H9 (cell line): ENCODE results near the gene ATAD1. TPM values are rescaled to one million over a fixed set of nuclear protein-coding genes. Genes with fewer than 3 reads are reported as not detected.

Experiments
- DNase-seq: peaks from one replicate; pipeline ENCODE4 v3.0.0-alpha.2; 2017
- H2AFZ ChIP-seq: one replicate; pipeline ENCODE4 v1.6.1; 2013; ENCODE audit warnings: mild to moderate bottlenecking, low read length, control low read depth, moderate library complexity
- H2AK5ac ChIP-seq: 2 replicates; pipeline ENCODE4 v1.6.1; 2013; ENCODE audit warnings: low read length, control low read depth, mixed read lengths; ENCODE audit not compliant: insufficient read length
- H2BK120ac ChIP-seq: one replicate; pipeline ENCODE4 v1.6.1; 2013; ENCODE audit warnings: low read depth, mild to moderate bottlenecking, low read length, control low read depth, inconsistent platforms; ENCODE audit not compliant: poor library complexity, severe bottlenecking
- H2BK12ac ChIP-seq: 2 replicates; pipeline ENCODE4 v1.6.1; 2013; ENCODE audit warnings: low read length, control low read depth, mixed read lengths, low read depth; ENCODE audit not compliant: insufficient read length
- H2BK15ac ChIP-seq: 2 replicates; pipeline ENCODE4 v1.6.1; 2013; ENCODE audit warnings: low read depth, low read length, control low read depth
- H2BK20ac ChIP-seq: one replicate; pipeline ENCODE4 v1.6.1; 2013; ENCODE audit warnings: low read depth, mild to moderate bottlenecking, low read length, control low read depth, inconsistent platforms; ENCODE audit not compliant: poor library complexity, severe bottlenecking
- H2BK5ac ChIP-seq: 2 replicates; pipeline ENCODE4 v1.6.1; 2013; ENCODE audit warnings: low read length, control low read depth, mixed read lengths; ENCODE audit not compliant: insufficient read length
- H3K14ac ChIP-seq: 2 replicates; pipeline ENCODE4 v1.6.1; 2013; ENCODE audit warnings: low read length, control low read depth; ENCODE audit not compliant: insufficient read depth
- H3K18ac ChIP-seq: 2 replicates; pipeline ENCODE4 v1.6.1; 2013; ENCODE audit warnings: low read depth, mild to moderate bottlenecking, mixed read lengths, low read length, control low read depth; ENCODE audit not compliant: insufficient read length
- H3K23ac ChIP-seq: 2 replicates; pipeline ENCODE4 v1.6.1; 2013; ENCODE audit warnings: low read length, control low read depth, mixed read lengths, low read depth; ENCODE audit not compliant: insufficient read length
- H3K23me2 ChIP-seq: 2 replicates; pipeline ENCODE4 v1.6.1; 2013; ENCODE audit warnings: low read depth, mild to moderate bottlenecking, mixed read lengths, low read length, control low read depth; ENCODE audit not compliant: insufficient read length, poor library complexity, severe bottlenecking
- H3K27ac ChIP-seq: 2 replicates; pipeline ENCODE4 v1.5.1; 2013; ENCODE audit warnings: low read length, control low read depth, mixed read lengths, low read depth; ENCODE audit not compliant: insufficient read length
- H3K27me3 ChIP-seq: 2 replicates; pipeline ENCODE4 v1.6.1; 2013; ENCODE audit warnings: low read length, control low read depth, inconsistent platforms; ENCODE audit not compliant: insufficient read depth
- H3K4ac ChIP-seq: 2 replicates; pipeline ENCODE4 v1.6.1; 2013; ENCODE audit warnings: low read depth, mild to moderate bottlenecking, control low read depth, inconsistent platforms, low read length, moderate library complexity
- H3K4me1 ChIP-seq: 2 replicates; pipeline ENCODE4 v1.6.1; 2013; ENCODE audit warnings: low read length, control low read depth, inconsistent platforms; ENCODE audit not compliant: insufficient read depth
- H3K4me2 ChIP-seq: 2 replicates; pipeline ENCODE4 v1.6.1; 2013; ENCODE audit warnings: low read length, control low read depth, mixed read lengths; ENCODE audit not compliant: insufficient read length, insufficient read depth
- H3K56ac ChIP-seq: 2 replicates; pipeline ENCODE4 v1.6.1; 2013; ENCODE audit warnings: low read depth, mild to moderate bottlenecking, mixed read lengths, low read length, control low read depth; ENCODE audit not compliant: insufficient read length
- H3K79me1 ChIP-seq: 2 replicates; pipeline ENCODE4 v1.6.1; 2013; ENCODE audit warnings: low read depth, mild to moderate bottlenecking, moderate library complexity, low read length, control low read depth, inconsistent platforms; ENCODE audit not compliant: insufficient read depth, poor library complexity, severe bottlenecking
- H3K79me2 ChIP-seq: 2 replicates; pipeline ENCODE4 v1.6.1; 2013; ENCODE audit warnings: low read length, control low read depth, inconsistent platforms; ENCODE audit not compliant: insufficient read depth
- H3K9ac ChIP-seq: 2 replicates; pipeline ENCODE4 v1.6.1; 2013; ENCODE audit warnings: low read length, control low read depth, mixed read lengths; ENCODE audit not compliant: insufficient read length; ENCODE audit errors: extremely low read depth
- H3K9me3 ChIP-seq: one replicate; pipeline ENCODE4 v1.6.1; 2013; ENCODE audit warnings: low read depth, low read length, inconsistent platforms; ENCODE audit not compliant: control insufficient read depth
- H3T11ph ChIP-seq: one replicate; pipeline ENCODE4 v1.6.1; 2013; ENCODE audit warnings: mild to moderate bottlenecking, low read length, control low read depth, inconsistent platforms
- H4K20me1 ChIP-seq: one replicate; pipeline ENCODE4 v1.6.1; 2013; ENCODE audit not compliant: control insufficient read depth, insufficient read length, insufficient read depth
- H4K5ac ChIP-seq: 2 replicates; pipeline ENCODE4 v1.6.1; 2013; ENCODE audit warnings: low read depth, mild to moderate bottlenecking, mixed read lengths, low read length, control low read depth; ENCODE audit not compliant: insufficient read length
- H4K8ac ChIP-seq: replicated peaks from 2 replicates; pipeline ENCODE4 v1.6.1; 2013; ENCODE audit warnings: low read length, control low read depth, mixed read lengths, low read depth; ENCODE audit not compliant: insufficient read length
- H4K91ac ChIP-seq: 2 replicates; pipeline ENCODE4 v1.6.1; 2013; ENCODE audit warnings: low read depth, mild to moderate bottlenecking, moderate library complexity, mixed read lengths, low read length, control low read depth; ENCODE audit not compliant: insufficient read length
- H3K27ac Mint-ChIP-seq, 3 experiments: 2 replicates in 2 of 3; 3 replicates in 1 of 3; pipeline ENCODE4 v1.8.0; 2020 to 2021; ENCODE audit warnings: mixed read lengths in 3 of 3, mild to moderate bottlenecking in 1 of 3, moderate library complexity in 1 of 3
- H3K27me3 Mint-ChIP-seq: 2 replicates; pipeline ENCODE4 v1.8.0; 2021; ENCODE audit warnings: low read depth, mild to moderate bottlenecking, moderate library complexity, mixed read lengths
- H3K36me3 Mint-ChIP-seq, 3 experiments: 2 replicates in 2 of 3; 3 replicates in 1 of 3; pipeline ENCODE4 v1.8.0; 2020 to 2021; ENCODE audit warnings: low read depth in 3 of 3, mixed read lengths in 3 of 3; ENCODE audit not compliant: insufficient read depth in 1 of 3
- H3K4me1 Mint-ChIP-seq, 2 experiments: 2 replicates each; pipeline ENCODE4 v1.8.0; 2020; ENCODE audit warnings: mixed read lengths in 2 of 2
- H3K4me3 Mint-ChIP-seq, 2 experiments: 2 replicates in 1 of 2; 3 replicates in 1 of 2; pipeline ENCODE4 v1.8.0; 2020 to 2021; ENCODE audit warnings: mild to moderate bottlenecking in 2 of 2, mixed read lengths in 2 of 2, moderate library complexity in 1 of 2
- H3K9me3 Mint-ChIP-seq, 2 experiments: 2 replicates in 1 of 2; 3 replicates in 1 of 2; pipeline ENCODE4 v1.8.0; 2020; ENCODE audit warnings: mild to moderate bottlenecking in 2 of 2, mixed read lengths in 2 of 2, moderate library complexity in 1 of 2
- CTCF ChIP-seq: fragments of 200-600 bp; sonication (generic); conservative IDR thresholded peaks from 3 replicates; pipeline ENCODE4 v1.8.0; 2021; ENCODE audit warnings: antibody characterized with exemption, mild to moderate bottlenecking
- total RNA-seq: library from RNA; stranded (reverse); gene quantifications from 2 replicates; pipeline ENCODE4 v1.2.1, GENCODE V29; 2021

ATAD1 gene
- total RNA-seq, 1 experiment from 2014 or later, result 38.7 TPM

GRCh38 chr10:87750817-87751216, 67.2 kb downstream of the ATAD1 start:
- Histone ChIP-seq H3K14ac (no peak overlapping the region), H2BK12ac (no peak overlapping the region), H3K9me3 (no peaks in the 10 kb centered on the region), H2BK20ac (no peak overlapping the region), H4K91ac (no peak overlapping the region), H3K79me1 (no peaks in the 10 kb centered on the region), H3K4me2 (no peak overlapping the region), H3K27me3 (no peaks in the 10 kb centered on the region), H3K18ac (no peak overlapping the region), H2AK5ac (no peak overlapping the region), H4K20me1 (no peaks in the 10 kb centered on the region), H3K9ac (no peak overlapping the region), H4K8ac (no peak overlapping the region), H4K5ac (no peak overlapping the region), H2AFZ (no peak overlapping the region), H2BK15ac (no peak overlapping the region), H3K79me2 (no peaks in the 10 kb centered on the region), H3K56ac (no peak overlapping the region), H2BK120ac (no peak overlapping the region), H3K23ac (no peak overlapping the region), H3T11ph (no peak overlapping the region), H3K27ac (no peak overlapping the region), H3K4me1 (no peaks in the 10 kb centered on the region), H3K4ac (no peak overlapping the region), H2BK5ac (no peak overlapping the region), H3K23me2 (no peaks in the 10 kb centered on the region)
- Mint-ChIP-seq H3K4me3 (no peak overlapping the region), H3K27me3 (no peaks in the 10 kb centered on the region), H3K9me3 (no peaks in the 10 kb centered on the region), H3K27ac (no peak overlapping the region; a peak in 1 of 7 replicates), H3K36me3 (peaks cover 3 to 18% (median 12%) of the 10 kb centered on the region in 3 experiments; a peak in 6 of 7 replicates), H3K4me1 (peaks cover 27 to 32% of the 10 kb centered on the region in 2 experiments)
- no peak for DNase-seq
- no peak for TF ChIP-seq CTCF
